ENCODE data around the gene PRAMEF26.
"Not testable (repeated sequence)": the region's sequence is repeated elsewhere in the genome, so short reads cannot be mapped to it uniquely, and the experiment has no call there.

GRCh38 chr1:13155909-13156308, at the start of gene PRAMEF26:
- not testable (repeated sequence) for TF ChIP-seq CTCF (IDR thresholded peaks at IDR 0.05; ENCODE audit: low read length); EZH2 (IDR thresholded peaks at IDR 0.05; ENCODE audit: borderline replicate concordance, low read length)

Measured in OCI-LY1 (cell line).